KMS-11 (cell line): ENCODE measurements around the gene SDC3.

Experiments used
- H2AFZ ChIP-seq: fragments of 200-600 bp; sonication (generic); 2 replicates; pipeline ENCODE4 v1.6.1; 2016; ENCODE audit warnings: antibody characterized with exemption, mixed run types, low read depth
- H3K27ac ChIP-seq: fragments of 200-600 bp; sonication (generic); 2 replicates; pipeline ENCODE4 v1.6.1; 2016; ENCODE audit warnings: mild to moderate bottlenecking, mixed run types
- H3K27me3 ChIP-seq: fragments of 200-600 bp; sonication (generic); 2 replicates; pipeline ENCODE4 v1.6.1; 2017; ENCODE audit warnings: mild to moderate bottlenecking, low read depth, mixed run types, moderate library complexity; ENCODE audit not compliant: insufficient read depth
- H3K36me3 ChIP-seq: fragments of 200-600 bp; sonication (generic); 2 replicates; pipeline ENCODE4 v1.6.1; 2017; ENCODE audit warnings: mild to moderate bottlenecking, mixed run types; ENCODE audit not compliant: insufficient read depth
- H3K4me1 ChIP-seq: fragments of 200-600 bp; sonication (generic); 2 replicates; pipeline ENCODE4 v1.6.1; 2016; ENCODE audit warnings: mild to moderate bottlenecking, low read depth, mixed run types; ENCODE audit not compliant: poor library complexity, severe bottlenecking
- H3K4me2 ChIP-seq: fragments of 200-600 bp; sonication (generic); 2 replicates; pipeline ENCODE4 v1.7.0; 2016; ENCODE audit warnings: mild to moderate bottlenecking, mixed run types
- H3K4me3 ChIP-seq: fragments of 200-600 bp; sonication (generic); IDR thresholded peaks from 2 replicates; pipeline ENCODE4 v1.6.1; 2017; ENCODE audit warnings: low read depth, low read length, mixed read lengths; ENCODE audit not compliant: insufficient read depth
- H3K79me2 ChIP-seq: fragments of 200-600 bp; sonication (generic); 2 replicates; pipeline ENCODE4 v1.6.1; 2016; ENCODE audit warnings: low read depth, mixed run types; ENCODE audit not compliant: insufficient read depth
- H3K9ac ChIP-seq: fragments of 200-600 bp; sonication (generic); 2 replicates; pipeline ENCODE4 v1.6.1; 2016; ENCODE audit warnings: mild to moderate bottlenecking, mixed run types
- H4K20me1 ChIP-seq: fragments of 200-600 bp; sonication (generic); 2 replicates; pipeline ENCODE4 v1.6.1; 2016; ENCODE audit warnings: mild to moderate bottlenecking, mixed run types; ENCODE audit not compliant: insufficient read depth
- TF ChIP-seq, protein P1 (sequence below): fragments of 200-600 bp; sonication (generic); conservative IDR thresholded peaks from 2 replicates; pipeline ENCODE4 v1.6.1; 2017; ENCODE audit warnings: low read depth, mild to moderate bottlenecking, antibody characterized with exemption, low read length, moderate library complexity, mixed read lengths

The SDC3 gene

DNA sequence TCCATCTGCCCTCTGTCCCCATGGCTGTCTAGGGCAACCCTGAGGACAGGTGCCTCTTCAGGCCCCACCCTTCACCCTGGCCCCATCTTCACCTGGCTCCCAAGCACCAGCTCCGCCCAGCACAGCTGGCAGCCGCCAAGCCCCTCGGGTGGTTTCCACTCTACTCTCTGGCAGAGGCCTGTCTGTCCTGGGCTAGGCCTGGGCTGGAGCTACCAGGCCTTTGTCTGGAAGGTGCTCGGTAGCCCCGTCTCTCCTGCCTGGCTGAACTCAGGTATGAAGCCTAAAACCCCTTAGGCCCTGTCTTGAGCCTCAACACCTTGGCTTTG lies 17.4 kb downstream of the SDC3 start:
- H3K27me3 ChIP-seq, result no peaks in the 10 kb centered on the region; the same call in 1 of the 2 replicates
- H3K9ac ChIP-seq, result no peak overlapping the region
- no peaks in the 10 kb centered on the region for H3K79me2 ChIP-seq
- H3K4me1 ChIP-seq, result peaks cover 16% of the 10 kb centered on the region
- no peak overlapping the region for H2AFZ ChIP-seq
- no peak overlapping the region for H3K4me3 ChIP-seq
- H3K36me3 ChIP-seq, result no peaks in the 10 kb centered on the region
- TF ChIP-seq, protein P1, sequence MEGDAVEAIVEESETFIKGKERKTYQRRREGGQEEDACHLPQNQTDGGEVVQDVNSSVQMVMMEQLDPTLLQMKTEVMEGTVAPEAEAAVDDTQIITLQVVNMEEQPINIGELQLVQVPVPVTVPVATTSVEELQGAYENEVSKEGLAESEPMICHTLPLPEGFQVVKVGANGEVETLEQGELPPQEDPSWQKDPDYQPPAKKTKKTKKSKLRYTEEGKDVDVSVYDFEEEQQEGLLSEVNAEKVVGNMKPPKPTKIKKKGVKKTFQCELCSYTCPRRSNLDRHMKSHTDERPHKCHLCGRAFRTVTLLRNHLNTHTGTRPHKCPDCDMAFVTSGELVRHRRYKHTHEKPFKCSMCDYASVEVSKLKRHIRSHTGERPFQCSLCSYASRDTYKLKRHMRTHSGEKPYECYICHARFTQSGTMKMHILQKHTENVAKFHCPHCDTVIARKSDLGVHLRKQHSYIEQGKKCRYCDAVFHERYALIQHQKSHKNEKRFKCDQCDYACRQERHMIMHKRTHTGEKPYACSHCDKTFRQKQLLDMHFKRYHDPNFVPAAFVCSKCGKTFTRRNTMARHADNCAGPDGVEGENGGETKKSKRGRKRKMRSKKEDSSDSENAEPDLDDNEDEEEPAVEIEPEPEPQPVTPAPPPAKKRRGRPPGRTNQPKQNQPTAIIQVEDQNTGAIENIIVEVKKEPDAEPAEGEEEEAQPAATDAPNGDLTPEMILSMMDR, result no peak
- H4K20me1 ChIP-seq, result no peaks in the 10 kb centered on the region
- H3K4me2 ChIP-seq, result no peak overlapping the region
- no peak overlapping the region for H3K27ac ChIP-seq

GRCh38 chr1:30890502-30891226 lies 17.9 kb downstream of the SDC3 start:
- Histone ChIP-seq H4K20me1 (no peaks in the 10 kb centered on the region), H3K27me3 (no peaks in the 10 kb centered on the region; the same call in 1 of the 2 replicates), H3K36me3 (no peaks in the 10 kb centered on the region), H3K27ac (no peak overlapping the region), H3K4me2 (no peak overlapping the region), H3K4me1 (peaks cover 16% of the 10 kb centered on the region), H3K9ac (no peak overlapping the region), H3K4me3 (no peak overlapping the region), H3K79me2 (no peaks in the 10 kb centered on the region), H2AFZ (no peak overlapping the region)
- TF ChIP-seq, protein P1, result no peak

- Histone ChIP-seq H2AFZ (no peak overlapping the region), H3K27me3 (peaks cover 5% of the 10 kb centered on the region; the same call in 1 of the 2 replicates), H3K79me2 (no peaks in the 10 kb centered on the region), H3K4me3 (no peak overlapping the region), H3K9ac (no peak overlapping the region), H3K4me1 (peaks cover 16% of the 10 kb centered on the region), H4K20me1 (no peaks in the 10 kb centered on the region), H3K27ac (no peak overlapping the region), H3K4me2 (no peak overlapping the region), H3K36me3 (no peaks in the 10 kb centered on the region)
- TF ChIP-seq, protein P1, result no peak
Measured at GRCh38 chr1:30889511-30889910, 19.0 kb downstream of the SDC3 start.

DNA sequence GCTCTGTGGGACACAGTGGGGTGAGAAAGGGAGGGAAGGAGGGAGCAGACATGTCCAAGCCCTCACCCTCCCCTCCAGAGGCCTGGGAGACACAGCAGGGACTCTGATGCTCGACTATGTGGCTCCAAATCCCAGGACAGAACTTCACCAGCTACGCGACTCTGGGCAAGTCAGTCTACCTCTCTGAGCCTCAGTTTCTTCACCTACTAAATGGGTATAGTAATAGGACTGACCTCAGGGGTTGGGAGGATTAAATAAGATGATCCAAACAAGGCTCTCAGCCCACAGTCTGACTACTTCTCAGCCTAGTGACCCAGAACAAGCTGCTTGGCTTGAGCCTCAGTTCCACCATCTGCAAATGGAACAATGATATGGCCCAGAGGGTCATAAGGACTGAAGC lies 19.6 kb downstream of the SDC3 start:
- Histone ChIP-seq H3K79me2 (no peaks in the 10 kb centered on the region), H3K27me3 (peaks cover 5% of the 10 kb centered on the region; the same call in 1 of the 2 replicates), H3K4me1 (peaks cover 16% of the 10 kb centered on the region), H2AFZ (0 out of 2 replicates have a peak overlapping the region, but pooled peaks have one; percentile 10), H3K4me3 (no peak overlapping the region), H3K27ac (no peak overlapping the region), H3K36me3 (no peaks in the 10 kb centered on the region), H4K20me1 (no peaks in the 10 kb centered on the region), H3K4me2 (no peak overlapping the region), H3K9ac (no peak overlapping the region; the same call in 1 of the 2 replicates)
- TF ChIP-seq, protein P1, result no peak
